IPS DF 4.7 (cell line): ENCODE data around the gene ACHE.

ENCODE experiments used
- DNase-seq: peaks from one replicate; pipeline ENCODE4 v3.0.0-alpha.2; 2013; ENCODE audit warnings: low spot score; ENCODE audit errors: extremely low read depth

The ACHE gene

GRCh38 chr7:100884736-100885439, 10.8 kb downstream of the ACHE start:
- DNase-seq, result no peak

DNA sequence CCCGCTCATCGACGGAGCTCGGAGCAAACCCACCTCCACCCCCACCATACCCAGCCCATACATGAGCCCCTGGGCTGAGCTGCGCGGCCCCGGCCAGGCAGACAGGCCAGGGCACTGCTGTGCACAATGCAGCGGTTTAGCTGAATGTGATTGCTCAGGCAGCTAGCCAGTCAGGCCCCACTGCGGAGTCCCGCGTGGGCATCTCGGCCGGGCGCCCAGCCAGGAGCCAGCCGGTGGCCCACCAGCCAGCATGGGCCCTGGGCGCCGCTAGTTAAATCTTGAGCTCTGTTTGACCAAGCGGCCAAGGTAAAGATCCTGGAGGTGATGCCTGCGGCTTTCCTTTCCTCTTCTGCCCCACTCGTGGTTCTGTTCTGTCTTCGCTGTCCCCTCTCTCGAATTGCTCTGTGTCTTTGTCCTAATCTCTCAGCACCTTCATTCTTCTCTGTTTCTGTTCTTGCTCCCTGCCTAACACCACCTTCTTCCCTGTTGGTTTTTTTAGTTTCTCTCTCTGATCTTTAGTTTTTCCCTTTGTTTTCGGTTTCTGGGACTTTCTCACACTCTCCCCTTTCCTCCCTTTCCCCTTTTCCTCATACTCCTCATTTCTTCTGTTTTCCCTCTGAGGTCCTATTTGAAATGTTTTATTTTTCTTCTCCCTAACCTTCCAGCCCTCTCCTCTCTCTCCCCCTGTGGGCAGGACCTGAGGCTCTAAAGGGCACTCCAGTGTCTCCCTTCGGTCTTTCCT, 12.7 kb downstream of the ACHE start:
- DNase-seq, result no peak

DNA sequence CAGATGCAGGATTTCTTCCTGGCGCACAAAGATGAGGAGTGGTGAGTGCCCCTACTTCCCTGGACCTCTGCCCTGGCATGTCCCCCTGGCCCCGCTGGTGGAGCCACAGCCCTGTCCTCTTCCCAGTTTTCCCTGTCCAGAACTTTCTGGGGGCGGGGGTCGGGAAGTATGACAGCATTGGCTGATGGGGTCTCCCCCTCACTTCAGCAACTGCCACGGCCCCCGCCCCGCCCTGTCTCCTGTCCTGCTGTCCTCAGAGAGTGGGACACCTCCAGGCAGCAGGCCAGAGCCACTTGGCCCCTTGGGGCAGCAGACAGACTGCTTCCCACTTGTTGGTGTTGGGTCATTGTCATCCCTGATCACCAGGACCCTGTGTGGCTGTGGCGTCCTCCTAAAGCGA, 13.5 kb downstream of the ACHE start:
- no peak for DNase-seq

- no peak for DNase-seq
These were observed 14.6 kb downstream of the ACHE start for GRCh38 chr7:100881136-100881535.

GRCh38 chr7:100880645-100881044, 15.0 kb downstream of the ACHE start:
- DNase-seq, result no peak

GRCh38 chr7:100879685-100880261, 15.9 kb downstream of the ACHE start:
- DNase-seq, result no peak

GRCh38 chr7:100878685-100879084, 17.0 kb downstream of the ACHE start:
- DNase-seq, result no peak

DNA sequence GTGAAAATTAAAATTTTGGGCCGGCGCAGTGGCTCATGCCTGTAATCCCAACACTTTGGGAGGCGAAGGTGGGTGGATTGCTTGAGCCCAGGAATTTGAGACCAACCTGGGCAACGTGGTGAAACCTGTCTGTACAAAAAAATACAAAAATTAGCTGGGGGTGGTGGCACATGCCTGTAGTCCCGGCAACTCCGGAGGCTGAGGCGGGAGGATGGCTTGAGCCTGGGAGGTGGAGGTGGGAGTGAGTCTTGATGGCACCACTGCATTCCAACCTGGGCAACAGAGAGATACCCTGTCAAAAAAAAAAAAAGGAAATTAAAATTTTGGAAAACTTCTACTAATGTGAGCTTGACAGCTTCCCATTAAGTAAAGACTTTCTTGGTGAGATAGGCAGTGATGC, 17.7 kb downstream of the ACHE start:
- DNase-seq, result no peak

- DNase-seq, result no peak
These were observed 20.3 kb downstream of the ACHE start for GRCh38 chr7:100875356-100875751.

DNA sequence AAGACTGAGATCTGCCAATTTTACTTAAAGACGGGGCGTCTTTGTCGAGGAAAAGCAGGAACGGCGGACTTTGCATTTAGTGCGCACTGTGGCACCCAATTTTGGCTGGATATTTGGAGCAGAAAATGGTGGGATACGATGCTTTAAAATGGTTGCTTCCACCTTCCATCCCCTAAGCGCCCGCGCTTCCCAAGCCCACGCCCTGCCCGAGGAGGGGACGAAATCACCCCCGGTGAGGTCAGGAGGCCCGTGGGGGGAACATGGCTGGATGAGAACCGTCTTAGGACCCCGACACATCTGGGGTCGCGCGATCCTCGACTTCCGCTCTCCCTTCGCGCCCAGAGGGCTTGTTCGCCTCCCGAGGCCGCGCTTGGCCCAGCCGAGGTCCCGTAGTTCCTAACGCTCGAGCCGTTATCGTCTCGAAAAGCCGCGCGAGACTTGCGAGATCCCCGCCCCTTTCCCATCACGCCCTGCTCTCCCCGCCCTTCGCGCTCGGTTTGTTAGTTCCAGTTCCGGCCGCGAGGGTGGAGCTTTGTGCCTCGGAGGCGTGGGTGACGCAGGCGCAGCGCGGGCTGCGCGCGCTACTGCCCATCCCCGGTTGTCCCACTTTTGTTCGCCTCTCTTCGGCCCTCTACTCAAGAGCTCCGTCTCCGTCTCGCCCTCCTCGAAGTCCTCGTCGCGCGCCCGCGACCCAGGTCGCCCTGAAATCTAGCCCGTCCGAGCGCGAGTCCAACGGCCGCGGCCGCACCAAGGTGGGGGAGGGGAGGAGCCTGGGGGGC, 20.9 kb downstream of the ACHE start, which contains the start of gene SRRT:
Gene SRRT (plus strand): TSS at position 527 of the 779 bp plus-strand sequence. CDS start 488 bp downstream, outside the sequence.
- DNase-seq, result no peak

DNA sequence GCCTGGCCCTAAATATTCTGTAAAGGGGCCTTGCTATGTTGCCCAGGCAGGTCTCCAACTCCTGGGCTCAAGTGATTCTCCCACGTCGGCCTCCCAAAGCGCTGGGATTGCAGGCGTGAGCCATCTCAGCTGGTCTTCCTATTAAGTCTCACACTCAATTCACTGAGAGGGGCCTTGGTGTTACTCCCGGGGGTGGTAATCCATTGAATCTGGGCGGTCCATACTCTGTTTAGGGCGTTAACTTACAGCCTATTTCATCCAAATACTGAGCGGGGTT, 21.4 kb downstream of the ACHE start:
- no peak for DNase-seq

- no peak for DNase-seq
These were observed 21.9 kb downstream of the ACHE start for GRCh38 chr7:100873599-100874299.

GRCh38 chr7:100867776-100868485, 27.8 kb downstream of the ACHE start:
- DNase-seq, result no peak

DNA sequence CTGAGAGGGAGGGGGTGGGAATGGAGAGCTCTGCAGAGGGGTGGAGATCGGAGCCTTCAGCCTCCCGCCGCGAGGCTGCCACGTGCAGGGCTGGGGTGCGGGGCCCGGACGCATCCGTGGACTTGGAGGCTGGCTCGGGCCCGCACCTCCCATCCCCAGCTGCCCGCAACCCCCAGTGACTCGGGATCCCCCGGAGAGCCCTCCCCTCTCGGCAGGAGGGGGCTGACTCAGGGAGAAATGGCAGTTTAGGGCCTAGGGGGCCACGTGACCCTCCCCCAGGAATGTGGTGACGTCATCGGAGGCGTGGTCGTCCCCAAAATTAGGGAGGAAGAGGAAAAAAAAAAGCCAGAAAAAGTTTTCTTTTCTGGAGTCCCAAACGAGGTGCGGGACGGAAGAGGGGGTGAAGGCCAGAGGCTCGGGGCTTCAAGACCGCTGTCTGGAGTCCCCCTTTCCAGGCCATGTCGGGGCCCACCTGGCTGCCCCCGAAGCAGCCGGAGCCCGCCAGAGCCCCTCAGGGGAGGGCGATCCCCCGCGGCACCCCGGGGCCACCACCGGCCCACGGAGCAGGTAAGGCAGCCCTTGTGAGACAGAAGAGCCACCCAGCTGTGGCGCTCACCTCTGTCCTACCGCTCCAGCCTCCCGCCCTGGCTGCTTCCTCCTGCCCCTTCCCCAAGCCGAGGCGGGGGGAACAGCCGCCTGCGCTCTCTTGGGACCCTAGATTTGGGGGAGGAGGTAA, 28.5 kb downstream of the ACHE start, which contains the start of gene TRIP6:
Gene TRIP6 (plus strand): TSS at position 348 of the 736 bp plus-strand sequence. CDS start 111 bp downstream, at position 459.
- DNase-seq, result no peak

DNA sequence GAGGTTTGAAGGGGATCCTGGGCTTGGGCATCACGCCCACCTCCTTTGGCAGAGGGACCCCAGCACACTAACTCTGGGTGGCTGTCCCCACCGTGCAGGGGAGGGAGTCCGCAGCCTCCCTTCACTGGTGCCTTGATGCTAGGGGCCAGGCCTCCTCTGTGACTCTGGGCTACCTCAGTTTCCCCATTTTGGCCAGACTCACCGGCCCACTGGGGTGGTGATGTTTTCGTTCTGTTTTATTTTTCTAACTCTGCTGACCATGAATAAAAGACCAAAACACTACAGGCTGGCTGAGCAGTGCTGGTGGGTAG, 29.0 kb downstream of the ACHE start:
- DNase-seq, result no peak

DNA sequence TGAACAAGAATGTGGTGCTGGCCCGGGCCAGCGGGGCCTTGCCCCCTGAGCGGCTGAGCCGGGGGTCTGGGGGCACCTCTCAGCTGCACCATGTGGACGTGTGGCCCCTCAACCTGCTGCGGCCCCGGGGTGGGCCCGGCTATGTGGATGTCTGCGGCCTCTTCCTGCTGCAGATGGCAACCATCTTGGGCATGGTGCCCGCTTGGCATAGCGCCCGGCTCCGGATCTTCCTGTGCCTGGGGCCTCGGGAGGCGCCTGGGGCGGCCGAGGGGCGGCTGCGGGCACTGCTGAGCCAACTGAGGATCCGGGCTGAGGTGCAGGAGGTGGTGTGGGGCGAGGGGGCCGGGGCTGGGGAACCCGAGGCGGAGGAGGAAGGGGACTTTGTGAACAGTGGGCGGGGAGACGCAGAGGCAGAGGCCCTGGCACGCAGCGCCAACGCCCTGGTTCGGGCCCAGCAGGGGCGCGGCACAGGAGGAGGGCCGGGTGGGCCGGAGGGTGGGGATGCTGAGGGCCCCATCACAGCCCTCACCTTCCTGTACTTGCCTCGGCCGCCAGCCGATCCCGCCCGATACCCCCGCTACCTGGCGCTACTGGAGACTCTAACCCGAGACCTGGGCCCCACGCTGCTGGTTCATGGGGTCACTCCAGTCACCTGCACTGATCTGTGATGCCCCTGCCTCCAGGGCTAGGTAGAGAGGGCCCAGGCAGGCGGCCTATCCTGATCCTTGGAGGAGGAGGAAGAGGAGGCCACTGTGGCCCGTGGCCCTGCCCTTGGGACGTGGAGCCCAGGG, 29.6 kb downstream of the ACHE start:
- no peak for DNase-seq

- no peak for DNase-seq
These were observed 30.2 kb downstream of the ACHE start for GRCh38 chr7:100865372-100865911.

- no peak for DNase-seq
These were observed 31.3 kb downstream of the ACHE start for GRCh38 chr7:100864263-100864845.
